AG10803 (cell line): ENCODE data around the gene CNTLN.

ENCODE experiments used
- DNase-seq: peaks from one replicate; pipeline ENCODE4 v3.0.0; 2010; ENCODE audit warnings: low read depth
- H3K4me3 ChIP-seq: 2 replicates; pipeline ENCODE4 v1.5.1; 2011; ENCODE audit warnings: mild to moderate bottlenecking, low read length, control low read depth
- CTCF ChIP-seq: conservative IDR thresholded peaks from 2 replicates; pipeline ENCODE4 v1.5.1; 2011; ENCODE audit warnings: mild to moderate bottlenecking, low read length, control low read depth, inconsistent platforms

CNTLN gene

GRCh38 chr9:17185481-17186029 lies 50.7 kb downstream of the CNTLN start:
- DNase-seq = no peak
- H3K4me3 ChIP-seq = no peak overlapping the region
- no peak for TF ChIP-seq CTCF

GRCh38 chr9:17191082-17191481 lies 56.2 kb downstream of the CNTLN start:
- H3K4me3 ChIP-seq = no peak overlapping the region
- TF ChIP-seq CTCF = no peak
- peak; percentile 21 for DNase-seq

- TF ChIP-seq CTCF = no peak
- H3K4me3 ChIP-seq = no peak overlapping the region
- no peak for DNase-seq
Observed at GRCh38 chr9:17204611-17205152, 69.8 kb downstream of the CNTLN start.

- no peak for DNase-seq
- H3K4me3 ChIP-seq = no peak overlapping the region
- TF ChIP-seq CTCF = no peak
Observed at GRCh38 chr9:17216011-17216410, 81.2 kb downstream of the CNTLN start.

- no peak for DNase-seq
- no peak for TF ChIP-seq CTCF
- H3K4me3 ChIP-seq = no peak overlapping the region
Observed at GRCh38 chr9:17216646-17217045, 81.8 kb downstream of the CNTLN start.

GRCh38 chr9:17217272-17217671 lies 82.4 kb downstream of the CNTLN start:
- H3K4me3 ChIP-seq = no peak overlapping the region
- no peak for DNase-seq
- TF ChIP-seq CTCF = no peak

- TF ChIP-seq CTCF = peak; percentile 45
- DNase-seq = peak; percentile 1
Observed at GRCh38 chr9:17219261-17219660, 84.4 kb downstream of the CNTLN start.

More at GRCh38 chr9:17219261-17219660, 84.4 kb downstream of the CNTLN start:
- H3K4me3 ChIP-seq = no peak overlapping the region
